ENCODE results near the gene RFTN1. TPM values are rescaled to one million over a fixed set of nuclear protein-coding genes. Genes with fewer than 3 reads are reported as not detected.

RFTN1 gene
- total and polyA plus RNA-seq, 7 donors: 10.9 to 26.4 (median 22.2) TPM

DNA sequence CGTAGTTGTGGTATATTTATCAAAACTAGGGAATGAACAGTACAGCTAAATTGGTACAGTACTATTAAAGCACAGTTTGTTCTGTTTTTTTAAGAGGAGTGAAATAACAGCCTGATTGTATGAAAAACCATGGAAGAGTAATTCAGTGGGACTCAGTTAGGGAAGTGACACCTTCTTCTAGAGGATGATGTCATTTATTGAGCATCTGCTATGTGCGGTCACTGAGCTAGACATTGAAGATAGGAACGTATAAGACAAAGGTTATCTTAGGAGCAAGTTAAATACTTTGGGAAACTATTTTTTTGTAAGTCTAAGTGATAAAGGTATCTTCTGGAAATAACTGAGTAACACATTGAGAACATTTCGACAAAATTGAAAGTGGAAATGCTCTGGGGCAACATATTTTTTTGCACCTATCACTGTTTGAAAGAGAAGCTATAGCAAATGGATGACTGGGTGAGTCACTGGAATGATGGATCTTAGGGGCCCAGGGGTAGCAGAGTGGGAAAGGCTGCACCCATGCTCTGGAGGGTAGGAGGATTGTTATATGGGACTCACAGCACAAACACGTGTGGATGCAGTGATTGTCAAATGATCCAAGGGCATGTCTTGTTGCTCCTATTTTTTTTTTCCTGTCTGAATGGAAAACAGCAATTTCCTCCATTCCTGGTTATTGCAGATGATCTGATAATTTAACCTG is 205.5 kb downstream of the RFTN1 start:
- H3K36me3 ChIP-seq: peaks cover 0 to 29% (median 0%) of the 10 kb centered on the region in 4 donors
- 87% methylated on average over 5 of the region's 5 CpGs for WGBS, 2 donors
- intact Hi-C loops (cut with DNase I): no loop called here

DNA sequence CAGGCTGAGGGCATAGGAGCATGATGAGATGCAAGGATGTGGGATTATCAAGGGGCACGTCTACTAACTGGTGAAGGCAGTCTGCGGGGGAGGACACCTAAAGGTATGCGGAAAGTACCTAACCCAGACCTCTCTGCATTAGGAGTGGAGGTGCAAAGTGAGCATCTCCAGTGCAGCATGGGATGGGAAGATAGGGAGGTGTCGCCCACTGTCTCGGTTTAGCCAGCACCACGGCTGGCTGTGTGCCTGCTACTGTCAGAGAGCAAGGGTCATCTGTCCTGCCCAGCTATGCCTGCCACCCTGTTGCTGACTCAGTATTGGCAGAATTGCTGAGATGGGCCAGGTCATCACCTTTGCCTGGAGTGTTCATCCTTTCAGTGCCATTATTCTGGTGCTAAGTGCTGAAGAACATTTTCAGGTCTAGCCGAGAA is 208.4 kb downstream of the RFTN1 start:
- TF ChIP-seq, protein P1, sequence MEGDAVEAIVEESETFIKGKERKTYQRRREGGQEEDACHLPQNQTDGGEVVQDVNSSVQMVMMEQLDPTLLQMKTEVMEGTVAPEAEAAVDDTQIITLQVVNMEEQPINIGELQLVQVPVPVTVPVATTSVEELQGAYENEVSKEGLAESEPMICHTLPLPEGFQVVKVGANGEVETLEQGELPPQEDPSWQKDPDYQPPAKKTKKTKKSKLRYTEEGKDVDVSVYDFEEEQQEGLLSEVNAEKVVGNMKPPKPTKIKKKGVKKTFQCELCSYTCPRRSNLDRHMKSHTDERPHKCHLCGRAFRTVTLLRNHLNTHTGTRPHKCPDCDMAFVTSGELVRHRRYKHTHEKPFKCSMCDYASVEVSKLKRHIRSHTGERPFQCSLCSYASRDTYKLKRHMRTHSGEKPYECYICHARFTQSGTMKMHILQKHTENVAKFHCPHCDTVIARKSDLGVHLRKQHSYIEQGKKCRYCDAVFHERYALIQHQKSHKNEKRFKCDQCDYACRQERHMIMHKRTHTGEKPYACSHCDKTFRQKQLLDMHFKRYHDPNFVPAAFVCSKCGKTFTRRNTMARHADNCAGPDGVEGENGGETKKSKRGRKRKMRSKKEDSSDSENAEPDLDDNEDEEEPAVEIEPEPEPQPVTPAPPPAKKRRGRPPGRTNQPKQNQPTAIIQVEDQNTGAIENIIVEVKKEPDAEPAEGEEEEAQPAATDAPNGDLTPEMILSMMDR (IDR thresholded peaks at IDR 0.05): no peak
- TF ChIP-seq EP300 (IDR thresholded peaks at IDR 0.05): no peak
- no peak for TF ChIP-seq POLR2A (IDR thresholded peaks at IDR 0.05)
- no peak for TF ChIP-seq POLR2AphosphoS5 (IDR thresholded peaks at IDR 0.05)
- WGBS, 2 donors: 69 to 79% methylated on average over 7 of the region's 7 CpGs
- H3K9me3 ChIP-seq: no peaks in the 10 kb centered on the region
- H3K27ac ChIP-seq: no peak overlapping the region
- H3K4me1 ChIP-seq: no peaks in the 10 kb centered on the region
- no peak overlapping the region for H3K4me3 ChIP-seq
- no peak for DNase-seq
- H3K36me3 ChIP-seq: peaks cover 0 to 46% (median 7%) of the 10 kb centered on the region in 4 donors
- H3K27me3 ChIP-seq: no peaks in the 10 kb centered on the region
- intact Hi-C loops (cut with DNase I): no loop called here

More for the DNA sequence above, 205.5 kb downstream of the RFTN1 start:
- H3K27ac ChIP-seq: no peak overlapping the region
- H3K27me3 ChIP-seq: no peaks in the 10 kb centered on the region
- TF ChIP-seq EP300 (IDR thresholded peaks at IDR 0.05): no peak
- TF ChIP-seq, protein P1 (IDR thresholded peaks at IDR 0.05): no peak
- no peak for TF ChIP-seq POLR2AphosphoS5 (IDR thresholded peaks at IDR 0.05)
- TF ChIP-seq POLR2A (IDR thresholded peaks at IDR 0.05): no peak
- no peak for DNase-seq
- no peak overlapping the region for H3K4me3 ChIP-seq
- H3K9me3 ChIP-seq: no peaks in the 10 kb centered on the region
- no peaks in the 10 kb centered on the region for H3K4me1 ChIP-seq

DNA sequence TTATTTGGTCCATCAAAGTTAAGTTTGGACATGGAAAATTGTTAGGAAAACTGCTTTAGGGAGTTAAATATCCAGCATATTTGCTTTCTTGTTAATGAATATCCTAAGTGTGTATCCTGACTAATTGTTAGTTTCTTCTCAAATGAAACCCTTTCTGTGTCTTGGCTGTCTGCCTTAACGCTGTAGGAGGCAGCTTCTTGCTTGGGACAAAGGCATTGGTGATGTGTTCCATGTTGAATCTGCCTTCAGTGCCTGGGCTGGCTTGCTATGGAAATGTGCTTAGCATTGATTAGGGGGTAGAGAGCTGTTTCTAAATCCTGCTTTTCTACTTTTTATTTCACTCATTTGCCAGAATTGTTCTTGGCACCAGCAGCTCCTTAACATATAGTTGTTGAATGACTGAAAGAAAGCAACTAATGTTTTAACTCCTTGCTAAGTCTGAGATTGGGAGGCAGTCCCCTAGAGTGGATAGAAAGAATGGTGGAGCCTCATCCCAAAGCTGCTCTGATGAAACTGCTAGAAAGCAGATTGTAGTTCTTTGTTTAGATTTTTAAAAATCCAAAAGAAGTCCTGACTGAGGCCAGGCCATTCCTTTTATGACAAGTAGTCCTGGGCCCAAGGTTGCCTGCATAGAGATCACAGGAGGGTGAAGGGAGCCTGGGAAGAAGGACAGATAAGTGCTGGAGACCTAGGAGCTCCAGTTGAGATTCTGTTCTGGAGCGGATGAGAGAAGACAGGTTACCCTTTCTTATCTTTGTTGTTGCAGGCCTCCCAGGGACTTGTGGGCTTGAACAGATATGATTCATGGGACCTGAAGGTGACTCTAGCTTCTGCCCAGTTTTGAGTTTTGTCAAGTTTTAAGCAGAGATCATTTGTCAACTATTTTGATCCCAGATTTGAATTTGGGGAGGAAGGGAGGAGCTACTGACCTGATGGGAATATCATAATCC is 209.2 kb downstream of the RFTN1 start:
- WGBS, 2 donors: 81 to 95% methylated on average over 2 of the region's 2 CpGs
- Histone ChIP-seq H3K36me3 (peaks cover 0 to 46% (median 7%) of the 10 kb centered on the region in 4 donors), H3K27me3 (no peaks in the 10 kb centered on the region), H3K9me3 (no peaks in the 10 kb centered on the region), H3K27ac (no peak overlapping the region), H3K4me1 (no peaks in the 10 kb centered on the region), H3K4me3 (no peak overlapping the region)
- no peak for DNase-seq
- TF ChIP-seq POLR2A (IDR thresholded peaks at IDR 0.05): no peak
- TF ChIP-seq, protein P1 (IDR thresholded peaks at IDR 0.05): no peak
- no peak for TF ChIP-seq EP300 (IDR thresholded peaks at IDR 0.05)
- TF ChIP-seq POLR2AphosphoS5 (IDR thresholded peaks at IDR 0.05): no peak
- intact Hi-C loops (cut with DNase I): no loop called here

DNA sequence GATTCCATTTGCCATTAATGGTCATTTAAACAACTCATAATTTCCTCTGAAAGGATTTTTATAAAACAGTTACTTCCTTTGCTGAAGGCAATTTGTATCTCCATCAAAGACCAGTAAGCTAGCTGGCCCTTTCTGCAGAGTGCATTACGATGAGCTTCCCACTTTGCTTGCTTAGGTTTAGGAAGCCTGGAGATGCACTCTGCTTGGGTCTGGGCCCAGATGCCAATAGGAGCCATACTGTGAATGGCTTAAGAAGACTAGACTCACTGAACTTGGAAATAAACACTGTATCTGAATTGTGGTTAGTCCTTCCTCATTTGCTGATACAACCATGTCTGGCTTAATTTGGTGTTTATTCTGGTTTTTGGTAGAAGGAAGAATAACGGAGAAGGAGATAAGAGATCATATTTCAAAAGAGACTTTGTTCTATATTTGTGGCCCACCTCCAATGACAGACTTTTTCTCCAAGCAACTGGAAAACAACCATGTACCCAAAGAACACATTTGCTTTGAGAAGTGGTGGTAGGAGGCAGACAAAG is 210.4 kb downstream of the RFTN1 start:
- H3K27ac ChIP-seq: no peak overlapping the region
- H3K4me1 ChIP-seq: peaks cover 0 to 12% (median 9%) of the 10 kb centered on the region in 4 donors
- TF ChIP-seq POLR2A (IDR thresholded peaks at IDR 0.05) (no peak), POLR2AphosphoS5 (IDR thresholded peaks at IDR 0.05) (no peak), EP300 (IDR thresholded peaks at IDR 0.05) (no peak)
- TF ChIP-seq, protein P1 (IDR thresholded peaks at IDR 0.05): no peak
- DNase-seq: no peak
- no peaks in the 10 kb centered on the region for H3K9me3 ChIP-seq
- WGBS, 2 donors: 61 to 67% methylated on average over 2 of the region's 2 CpGs
- H3K4me3 ChIP-seq: no peak overlapping the region
- intact Hi-C loops (cut with DNase I): no loop called here
- peaks cover 0 to 46% (median 7%) of the 10 kb centered on the region in 4 donors for H3K36me3 ChIP-seq
- H3K27me3 ChIP-seq: no peaks in the 10 kb centered on the region

All from sigmoid colon (tissue), 7 donors.